Measurements from ENCODE around the gene SCLT1.

Gene SCLT1

DNA sequence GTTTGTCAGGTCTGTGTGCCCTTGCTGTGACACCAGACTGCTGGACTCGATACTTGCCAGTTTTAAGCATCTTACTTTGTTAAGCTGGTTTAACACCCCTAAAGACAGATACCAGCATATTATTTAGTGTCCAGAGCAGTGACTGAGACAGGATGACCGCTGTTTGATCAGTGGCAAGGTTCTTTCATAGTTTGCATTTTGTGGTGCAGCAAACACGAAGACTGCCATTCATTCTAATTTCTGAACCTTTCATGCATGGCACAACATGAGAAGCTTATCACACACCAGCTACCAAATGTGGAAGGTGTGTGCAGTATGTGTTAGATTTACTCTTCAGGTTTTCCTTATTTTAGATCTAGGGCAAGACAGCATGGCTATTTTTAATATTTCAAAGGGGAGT is 255.7 kb downstream of the SCLT1 start:
- no peak for DNase-seq
- H3K9me2 ChIP-seq (replicated peaks; ENCODE audit: insufficient read depth, low read length), result no peaks in the 10 kb centered on the region
- H3K9ac ChIP-seq (ENCODE audit: low read length), result no peak overlapping the region
- no peaks in the 10 kb centered on the region for H3K27me3 ChIP-seq (replicated peaks; ENCODE audit: insufficient read depth, low read length)
- peak overlapping the region; percentile 16; the same call in 1 of the 2 replicates for H3K4me2 ChIP-seq (ENCODE audit: low read depth, low read length)
- peaks cover 100% of the 10 kb centered on the region for H3K79me2 ChIP-seq (ENCODE audit: low read length)
- H3K9me3 ChIP-seq (replicated peaks; ENCODE audit: insufficient read depth, low read length), result no peaks in the 10 kb centered on the region
- H3K4me3 ChIP-seq (ENCODE audit: low read length), result no peak overlapping the region
- TF ChIP-seq EZH2phosphoT487 (IDR thresholded peaks at IDR 0.05; ENCODE audit: low read length) (no peak), EZH2 (optimal IDR thresholded peaks at IDR 0.05; ENCODE audit: low read depth, low read length) (no peak)
- TF ChIP-seq, protein P1, sequence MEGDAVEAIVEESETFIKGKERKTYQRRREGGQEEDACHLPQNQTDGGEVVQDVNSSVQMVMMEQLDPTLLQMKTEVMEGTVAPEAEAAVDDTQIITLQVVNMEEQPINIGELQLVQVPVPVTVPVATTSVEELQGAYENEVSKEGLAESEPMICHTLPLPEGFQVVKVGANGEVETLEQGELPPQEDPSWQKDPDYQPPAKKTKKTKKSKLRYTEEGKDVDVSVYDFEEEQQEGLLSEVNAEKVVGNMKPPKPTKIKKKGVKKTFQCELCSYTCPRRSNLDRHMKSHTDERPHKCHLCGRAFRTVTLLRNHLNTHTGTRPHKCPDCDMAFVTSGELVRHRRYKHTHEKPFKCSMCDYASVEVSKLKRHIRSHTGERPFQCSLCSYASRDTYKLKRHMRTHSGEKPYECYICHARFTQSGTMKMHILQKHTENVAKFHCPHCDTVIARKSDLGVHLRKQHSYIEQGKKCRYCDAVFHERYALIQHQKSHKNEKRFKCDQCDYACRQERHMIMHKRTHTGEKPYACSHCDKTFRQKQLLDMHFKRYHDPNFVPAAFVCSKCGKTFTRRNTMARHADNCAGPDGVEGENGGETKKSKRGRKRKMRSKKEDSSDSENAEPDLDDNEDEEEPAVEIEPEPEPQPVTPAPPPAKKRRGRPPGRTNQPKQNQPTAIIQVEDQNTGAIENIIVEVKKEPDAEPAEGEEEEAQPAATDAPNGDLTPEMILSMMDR (IDR thresholded peaks at IDR 0.05; ENCODE audit: low read length), result no peak
- peaks cover 36% of the 10 kb centered on the region for H4K20me1 ChIP-seq (ENCODE audit: insufficient read depth, low read length)
- peaks cover 27% of the 10 kb centered on the region for H3K4me1 ChIP-seq (ENCODE audit: low read length)
- H3K27ac ChIP-seq (ENCODE audit: low read length), result 0 out of 2 replicates have a peak overlapping the region, but pooled peaks have one; percentile 4
- peaks cover 2% of the 10 kb centered on the region; the same call in 1 of the 2 replicates for H3K36me3 ChIP-seq (replicated peaks; ENCODE audit: insufficient read depth, low read length)
- H3F3A ChIP-seq (ENCODE audit: insufficient read depth, low read length), result peaks cover 6% of the 10 kb centered on the region; the same call in 1 of the 2 replicates
- no peak overlapping the region for H2AFZ ChIP-seq (ENCODE audit: low read length)

DNA sequence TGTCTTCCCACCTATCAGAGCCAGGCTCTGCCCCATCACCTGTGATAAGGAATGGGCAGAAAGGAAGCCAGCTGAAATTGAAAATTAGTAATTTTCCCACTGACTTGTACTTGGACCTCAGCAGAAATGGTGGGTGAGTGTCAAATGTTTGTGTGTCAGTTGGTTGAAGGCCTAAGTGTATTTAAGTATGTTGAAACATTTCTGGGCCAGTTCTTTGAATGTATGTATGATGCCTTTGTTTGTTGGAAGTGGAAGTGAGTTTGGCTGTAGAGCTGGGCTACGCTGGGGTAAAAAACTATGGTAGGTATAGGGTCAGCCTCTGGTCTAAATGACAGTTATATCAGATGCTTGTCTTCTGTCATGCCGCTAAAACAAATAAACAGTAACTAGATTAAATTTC is 256.1 kb downstream of the SCLT1 start:
- no peaks in the 10 kb centered on the region for H3K27me3 ChIP-seq (replicated peaks; ENCODE audit: insufficient read depth, low read length)
- no peaks in the 10 kb centered on the region for H3K9me2 ChIP-seq (replicated peaks; ENCODE audit: insufficient read depth, low read length)
- H3K79me2 ChIP-seq (ENCODE audit: low read length), result peaks cover 100% of the 10 kb centered on the region
- DNase-seq, result no peak
- no peak overlapping the region for H3K9ac ChIP-seq (ENCODE audit: low read length)
- no peak overlapping the region for H3K4me2 ChIP-seq (ENCODE audit: low read depth, low read length)
- no peak for TF ChIP-seq EZH2 (optimal IDR thresholded peaks at IDR 0.05; ENCODE audit: low read depth, low read length)
- no peak for TF ChIP-seq EZH2phosphoT487 (IDR thresholded peaks at IDR 0.05; ENCODE audit: low read length)
- TF ChIP-seq, protein P1 (IDR thresholded peaks at IDR 0.05; ENCODE audit: low read length), result no peak
- H3K9me3 ChIP-seq (replicated peaks; ENCODE audit: insufficient read depth, low read length), result no peaks in the 10 kb centered on the region
- H3K4me3 ChIP-seq (ENCODE audit: low read length), result no peak overlapping the region
- H4K20me1 ChIP-seq (ENCODE audit: insufficient read depth, low read length), result peaks cover 37% of the 10 kb centered on the region
- H3K4me1 ChIP-seq (ENCODE audit: low read length), result peaks cover 32% of the 10 kb centered on the region
- H3K36me3 ChIP-seq (replicated peaks; ENCODE audit: insufficient read depth, low read length), result peaks cover 2% of the 10 kb centered on the region; the same call in 1 of the 2 replicates
- peaks cover 11% of the 10 kb centered on the region for H3F3A ChIP-seq (ENCODE audit: insufficient read depth, low read length)
- H2AFZ ChIP-seq (ENCODE audit: low read length), result no peak overlapping the region
- H3K27ac ChIP-seq (ENCODE audit: low read length), result no peak overlapping the region

DNA sequence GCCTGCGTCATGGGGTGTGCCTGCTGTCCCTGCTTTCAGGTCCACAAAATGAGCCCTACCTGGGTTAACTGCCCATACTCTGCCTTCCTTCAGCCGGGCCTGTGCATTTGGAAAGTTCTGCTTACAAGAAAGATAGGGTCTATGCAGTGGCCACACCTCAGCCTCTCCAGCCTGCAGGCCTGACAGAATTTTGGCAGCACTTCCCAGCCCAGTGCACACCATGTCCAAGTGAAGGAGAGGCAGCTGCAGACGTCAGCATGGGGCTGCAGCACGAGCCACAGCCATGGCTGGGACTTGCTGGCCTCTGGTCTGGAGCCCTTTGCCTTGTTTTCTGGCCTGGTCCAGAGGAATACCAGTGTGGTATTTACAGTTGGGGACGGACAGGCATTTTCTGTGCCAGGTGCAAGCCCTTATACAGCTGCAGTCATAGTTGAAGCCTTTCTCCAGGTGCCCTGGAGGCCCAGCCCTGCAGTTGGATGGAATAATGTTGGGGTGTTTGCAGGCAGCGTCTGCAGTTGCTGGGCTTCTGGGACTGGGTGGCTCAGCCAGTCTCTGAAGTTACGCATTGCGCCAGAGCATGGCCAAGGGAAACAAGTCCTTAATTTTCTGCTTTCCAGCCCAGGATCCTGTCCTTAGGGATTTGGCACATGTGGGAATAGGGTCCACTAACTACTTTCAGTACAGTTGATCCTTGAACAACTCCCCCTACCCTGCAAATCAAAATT is 257.7 kb downstream of the SCLT1 start:
- no peak overlapping the region for H3K9ac ChIP-seq (ENCODE audit: low read length)
- H3F3A ChIP-seq (ENCODE audit: insufficient read depth, low read length), result peaks cover 26% of the 10 kb centered on the region
- no peak overlapping the region for H3K4me3 ChIP-seq (ENCODE audit: low read length)
- DNase-seq, result no peak
- H3K4me1 ChIP-seq (ENCODE audit: low read length), result peaks cover 47% of the 10 kb centered on the region
- H3K9me3 ChIP-seq (replicated peaks; ENCODE audit: insufficient read depth, low read length), result no peaks in the 10 kb centered on the region
- TF ChIP-seq EZH2 (optimal IDR thresholded peaks at IDR 0.05; ENCODE audit: low read depth, low read length) (no peak), EZH2phosphoT487 (IDR thresholded peaks at IDR 0.05; ENCODE audit: low read length) (no peak)
- TF ChIP-seq, protein P1 (IDR thresholded peaks at IDR 0.05; ENCODE audit: low read length), result no peak
- H4K20me1 ChIP-seq (ENCODE audit: insufficient read depth, low read length), result peaks cover 37% of the 10 kb centered on the region
- H3K27ac ChIP-seq (ENCODE audit: low read length), result no peak overlapping the region
- peaks cover 100% of the 10 kb centered on the region for H3K79me2 ChIP-seq (ENCODE audit: low read length)
- H3K27me3 ChIP-seq (replicated peaks; ENCODE audit: insufficient read depth, low read length), result no peaks in the 10 kb centered on the region
- H2AFZ ChIP-seq (ENCODE audit: low read length), result no peak overlapping the region
- H3K4me2 ChIP-seq (ENCODE audit: low read depth, low read length), result no peak overlapping the region
- H3K9me2 ChIP-seq (replicated peaks; ENCODE audit: insufficient read depth, low read length), result no peaks in the 10 kb centered on the region
- H3K36me3 ChIP-seq (replicated peaks; ENCODE audit: insufficient read depth, low read length), result peaks cover 2% of the 10 kb centered on the region; the same call in 1 of the 2 replicates
